Thoracic aorta (tissue), 2 donors: ENCODE data around the gene NDUFS7. TPM values are rescaled to one million over a fixed set of nuclear protein-coding genes. Genes with fewer than 3 reads are reported as not detected.

Experiments used
- ATAC-seq: fragments of 150-250 bp; one replicate; pipeline ENCODE4 v1.8.0; 2017; ENCODE audit warnings: low read depth; ENCODE audit not compliant: insufficient number of reproducible peaks, low FRiP score
- DNase-seq: peaks from one replicate; pipeline ENCODE4 v3.0.0-alpha.2; 2020; ENCODE audit warnings: low spot score
- H3K27ac ChIP-seq, 2 donors: fragments of 200-600 bp; sonication (generic); 1 replicate in 1 of 2; 2 replicates in 1 of 2; pipeline ENCODE4 v1.5.1; 2016; ENCODE audit warnings: mild to moderate bottlenecking in 2 of 2, moderate library complexity in 2 of 2
- H3K27me3 ChIP-seq: fragments of 200-600 bp; sonication (generic); replicated peaks from 2 replicates; pipeline ENCODE4 v1.6.0; 2016; ENCODE audit warnings: mild to moderate bottlenecking; ENCODE audit not compliant: insufficient read depth
- H3K36me3 ChIP-seq: fragments of 200-600 bp; sonication (generic); one replicate; pipeline ENCODE4 v1.5.1; 2016
- H3K4me1 ChIP-seq, 2 donors: fragments of 200-600 bp; sonication (generic); 1 replicate in 1 of 2; 2 replicates in 1 of 2; pipeline versions ENCODE4 v1.5.1 to v1.6.0; 2016; ENCODE audit warnings: low read depth in 2 of 2, mild to moderate bottlenecking in 1 of 2; ENCODE audit not compliant: control insufficient read depth in 1 of 2
- H3K4me3 ChIP-seq: fragments of 200-600 bp; sonication (generic); 2 replicates; pipeline ENCODE4 v1.5.1; 2016; ENCODE audit warnings: mild to moderate bottlenecking
- H3K9me3 ChIP-seq: fragments of 200-600 bp; sonication (generic); 2 replicates; pipeline ENCODE4 v1.5.1; 2016
- total RNA-seq, 2 donors: library from RNA; depleted of rRNA; stranded (reverse); fragments of >200 nt; gene quantifications; one replicate each; pipeline versions ENCODE4 v1.1.0 to v1.2.3, GENCODE V29; 2016
- TF ChIP-seq, protein P1 (sequence below): fragments of 200-600 bp; sonication (generic); IDR thresholded peaks from one replicate; pipeline ENCODE4 v1.5.1; 2019; ENCODE audit warnings: antibody characterized with exemption

NDUFS7 gene
- total RNA-seq, 2 donors from 2014 or later: 83.3 to 110 TPM

DNA sequence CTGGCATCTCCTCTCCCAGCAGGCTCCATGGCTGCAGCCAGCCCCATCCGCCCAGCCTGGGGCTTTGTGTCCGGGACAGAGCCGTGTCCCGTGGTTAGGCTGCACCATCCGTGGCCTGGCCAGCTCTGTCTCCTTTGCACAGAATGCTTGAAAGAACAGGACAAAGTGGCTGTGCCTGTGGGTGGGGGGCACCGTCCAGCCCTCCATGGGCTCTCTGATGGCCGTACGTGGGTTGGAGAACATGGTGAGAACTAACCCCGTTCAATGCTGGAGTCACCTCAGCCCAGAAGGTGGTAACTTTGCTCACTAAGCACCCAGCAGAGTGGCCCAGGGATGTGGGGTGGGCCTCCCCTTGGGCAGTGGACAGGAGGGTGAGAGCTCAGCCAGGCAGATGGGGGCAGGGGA, 57.3 kb downstream of the NDUFS7 start:
- DNase-seq (no peak), ATAC-seq (no peak)
- Histone ChIP-seq H3K4me1 (peaks cover 18 to 35% of the 10 kb centered on the region in 2 donors), H3K27ac (no peak overlapping the region), H3K4me3 (no peak overlapping the region), H3K9me3 (no peaks in the 10 kb centered on the region), H3K36me3 (peaks cover 28% of the 10 kb centered on the region), H3K27me3 (no peaks in the 10 kb centered on the region)
- TF ChIP-seq, protein P1, sequence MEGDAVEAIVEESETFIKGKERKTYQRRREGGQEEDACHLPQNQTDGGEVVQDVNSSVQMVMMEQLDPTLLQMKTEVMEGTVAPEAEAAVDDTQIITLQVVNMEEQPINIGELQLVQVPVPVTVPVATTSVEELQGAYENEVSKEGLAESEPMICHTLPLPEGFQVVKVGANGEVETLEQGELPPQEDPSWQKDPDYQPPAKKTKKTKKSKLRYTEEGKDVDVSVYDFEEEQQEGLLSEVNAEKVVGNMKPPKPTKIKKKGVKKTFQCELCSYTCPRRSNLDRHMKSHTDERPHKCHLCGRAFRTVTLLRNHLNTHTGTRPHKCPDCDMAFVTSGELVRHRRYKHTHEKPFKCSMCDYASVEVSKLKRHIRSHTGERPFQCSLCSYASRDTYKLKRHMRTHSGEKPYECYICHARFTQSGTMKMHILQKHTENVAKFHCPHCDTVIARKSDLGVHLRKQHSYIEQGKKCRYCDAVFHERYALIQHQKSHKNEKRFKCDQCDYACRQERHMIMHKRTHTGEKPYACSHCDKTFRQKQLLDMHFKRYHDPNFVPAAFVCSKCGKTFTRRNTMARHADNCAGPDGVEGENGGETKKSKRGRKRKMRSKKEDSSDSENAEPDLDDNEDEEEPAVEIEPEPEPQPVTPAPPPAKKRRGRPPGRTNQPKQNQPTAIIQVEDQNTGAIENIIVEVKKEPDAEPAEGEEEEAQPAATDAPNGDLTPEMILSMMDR: no peak

- DNase-seq: no peak
These were observed 58.2 kb downstream of the NDUFS7 start for GRCh38 chr19:1441677-1442438.

More at GRCh38 chr19:1441677-1442438, 58.2 kb downstream of the NDUFS7 start:
- no peaks in the 10 kb centered on the region for H3K9me3 ChIP-seq
- H3K27me3 ChIP-seq: no peaks in the 10 kb centered on the region
- no peak overlapping the region for H3K4me3 ChIP-seq
- TF ChIP-seq, protein P1: no peak
- peaks cover 28% of the 10 kb centered on the region for H3K36me3 ChIP-seq
- H3K4me1 ChIP-seq: peaks cover 22 to 43% of the 10 kb centered on the region in 2 donors
- no peak overlapping the region for H3K27ac ChIP-seq
- no peak for ATAC-seq

Other genes with a start within 250 kb of the NDUFS7 start
- gene SBNO2, start 209.6 kb upstream of the NDUFS7 start, total RNA-seq: 100 to 1,000 TPM in 1 of 2 donors, 10 to 100 TPM in 1; 55.4 to 182 TPM
- 10 to 100 TPM; 60.2 to 70.0 TPM for gene STK11, start 178.1 kb upstream of the NDUFS7 start, total RNA-seq
- 1 to 10 TPM in 1 of 2 donors, under 1 TPM in 1; 0.27 to 1.9 TPM for gene CBARP, start 145.9 kb upstream of the NDUFS7 start, total RNA-seq
- 10 to 100 TPM; 40.4 to 45.1 TPM for gene ATP5F1D, start 142.2 kb upstream of the NDUFS7 start, total RNA-seq
- gene MIDN, start 135.3 kb upstream of the NDUFS7 start, total RNA-seq: 100 to 1,000 TPM in 1 of 2 donors, 10 to 100 TPM in 1; 80.1 to 124 TPM
- gene CIRBP, start 114.6 kb upstream of the NDUFS7 start, total RNA-seq: 100 to 1,000 TPM; 492 to 644 TPM
- 10 to 100 TPM; 18.8 to 40.8 TPM for gene FAM174C, start 108.4 kb upstream of the NDUFS7 start, total RNA-seq
- not detected for gene EFNA2, start 98.0 kb upstream of the NDUFS7 start, total RNA-seq
- gene GAMT, start 17.6 kb downstream of the NDUFS7 start, total RNA-seq: 10 to 100 TPM; 27.6 to 55.1 TPM
- 10 to 100 TPM; 34.9 to 76.9 TPM for gene DAZAP1, start 23.7 kb downstream of the NDUFS7 start, total RNA-seq
- 1,000 to 10,000 TPM; 1,512 to 2,119 TPM for gene RPS15, start 54.5 kb downstream of the NDUFS7 start, total RNA-seq
- under 1 TPM; 0.41 to 0.78 TPM for gene APC2, start 66.2 kb downstream of the NDUFS7 start, total RNA-seq
- 10 to 100 TPM; 28.6 to 54.6 TPM for gene C19orf25, start 95.3 kb downstream of the NDUFS7 start, total RNA-seq
- gene PCSK4, start 106.4 kb downstream of the NDUFS7 start, total RNA-seq: under 1 TPM; 0.56 to 0.68 TPM
- 1 to 10 TPM in 1 of 2 donors, under 1 TPM in 1; 0.35 to 1.6 TPM for gene REEP6, start 107.3 kb downstream of the NDUFS7 start, total RNA-seq
- 10 to 100 TPM; 22.2 to 36.2 TPM for gene ADAMTSL5, start 129.1 kb downstream of the NDUFS7 start, total RNA-seq
- not detected for gene PLK5, start 140.2 kb downstream of the NDUFS7 start, total RNA-seq
- gene MEX3D, start 184.4 kb downstream of the NDUFS7 start, total RNA-seq: 10 to 100 TPM; 23.4 to 26.4 TPM
- gene MBD3, start 209.0 kb downstream of the NDUFS7 start, total RNA-seq: 100 to 1,000 TPM in 1 of 2 donors, 10 to 100 TPM in 1; 97.8 to 102 TPM
- 10 to 100 TPM; 32.7 to 51.9 TPM for gene UQCR11, start 221.6 kb downstream of the NDUFS7 start, total RNA-seq